Mucosa of descending colon (tissue), 3 donors: ENCODE results near the gene BLCAP. TPM values are rescaled to one million over a fixed set of nuclear protein-coding genes. Genes with fewer than 3 reads are reported as not detected.
A peak's percentile ranks its signal among the peaks of the same experiment; 100 is the strongest.

Source experiments
- ATAC-seq: fragments of 200-7000 bp; cut with Tn5 transposase; one replicate; pipeline ENCODE4 v1.9.1; 2020; ENCODE audit warnings: mild to moderate bottlenecking, moderate library complexity
- DNase-seq, 3 donors: peaks; one replicate each; pipeline ENCODE4 v3.0.0-alpha.2; 2020
- H3K36me3 ChIP-seq: fragments of 200-600 bp; one replicate; pipeline ENCODE4 v1.8.0; 2021; ENCODE audit warnings: low read depth, mild to moderate bottlenecking
- H3K4me1 ChIP-seq: fragments of 200-600 bp; one replicate; pipeline ENCODE4 v1.8.0; 2021; ENCODE audit warnings: low read depth, mild to moderate bottlenecking
- H3K4me3 ChIP-seq: fragments of 200-600 bp; one replicate; pipeline ENCODE4 v1.8.0; 2021; ENCODE audit warnings: mild to moderate bottlenecking
- H3K9me3 ChIP-seq: fragments of 200-600 bp; one replicate; pipeline ENCODE4 v1.8.0; 2021; ENCODE audit warnings: mild to moderate bottlenecking
- CTCF ChIP-seq: fragments of 200-600 bp; IDR thresholded peaks from one replicate; pipeline ENCODE4 v1.8.0; 2022; ENCODE audit warnings: antibody characterized with exemption, mild to moderate bottlenecking
- intact Hi-C, 2 donors: fragments of 100-400 bp; cut with DNase I in 1 of 2; cut with micrococcal nuclease in 1 of 2; formaldehyde crosslinking; loops; one replicate each; pipeline versions ENCODE4 v1.11.0 to v1.11.1; 2022; cut with DNase I, micrococcal nuclease
- total RNA-seq, 3 donors: library from RNA; stranded (reverse); fragmentation: NEBNext Ultra II Directional in 2 of 3; extraction: Animal tissue kit (Norgen Biotek cat#: 25700) in 2 of 3; gene quantifications; one replicate each; pipeline versions ENCODE4 v1.2.1 to v1.2.4, GENCODE V29; 2021 to 2023
- donor health status: DM: no; HTN: no; CAD: no; lungs with moderate emphysema.
- donor health status: DM: no; HTN: no; CAD: no.
- donor health status: DM: no; HTN: yes; CAD: no.

BLCAP gene
- total RNA-seq, 3 donors from 2014 or later: 87.9 to 110 (median 108) TPM

GRCh38 chr20:37515876-37516275 lies 11.8 kb downstream of the BLCAP start:
- intact Hi-C loops: no loop called here
- ATAC-seq: no peak

GRCh38 chr20:37513779-37514359 lies 13.8 kb downstream of the BLCAP start:
- no peak overlapping the region for H3K4me3 ChIP-seq
- no peak for TF ChIP-seq CTCF
- H3K9me3 ChIP-seq: no peaks in the 10 kb centered on the region
- H3K4me1 ChIP-seq: peaks cover 7% of the 10 kb centered on the region
- H3K36me3 ChIP-seq: no peaks in the 10 kb centered on the region
- no peak for DNase-seq
- no peak for ATAC-seq
- intact Hi-C loops: no loop called here

More at GRCh38 chr20:37515876-37516275, 11.8 kb downstream of the BLCAP start:
- Histone ChIP-seq H3K4me1 (peaks cover 7% of the 10 kb centered on the region), H3K36me3 (no peaks in the 10 kb centered on the region), H3K9me3 (no peaks in the 10 kb centered on the region), H3K4me3 (no peak overlapping the region)
- no peak for TF ChIP-seq CTCF
- DNase-seq: no peak

- Histone ChIP-seq H3K36me3 (no peaks in the 10 kb centered on the region), H3K9me3 (no peaks in the 10 kb centered on the region), H3K4me1 (no peaks in the 10 kb centered on the region), H3K4me3 (no peak overlapping the region)
- intact Hi-C loops: no loop called here
- no peak for DNase-seq
- TF ChIP-seq CTCF: no peak
- no peak for ATAC-seq
Observed at GRCh38 chr20:37511610-37512275, 15.9 kb downstream of the BLCAP start.

GRCh38 chr20:37510226-37510625 lies 17.4 kb downstream of the BLCAP start:
- Histone ChIP-seq H3K36me3 (no peaks in the 10 kb centered on the region), H3K9me3 (no peaks in the 10 kb centered on the region), H3K4me1 (no peaks in the 10 kb centered on the region), H3K4me3 (no peak overlapping the region)
- ATAC-seq (no peak), DNase-seq (no peak)
- TF ChIP-seq CTCF: no peak
- intact Hi-C loops: no loop called here

- ATAC-seq: peak; percentile 20
- intact Hi-C loops: no loop called here
- no peak for DNase-seq
- no peak for TF ChIP-seq CTCF
- H3K36me3 ChIP-seq: no peaks in the 10 kb centered on the region
- no peak overlapping the region for H3K4me3 ChIP-seq
- no peaks in the 10 kb centered on the region for H3K4me1 ChIP-seq
- no peaks in the 10 kb centered on the region for H3K9me3 ChIP-seq
Observed at GRCh38 chr20:37506152-37506725, 21.4 kb downstream of the BLCAP start.
